HepG2 (cell line): ENCODE measurements around the gene SPATS2. TPM values are rescaled to one million over a fixed set of nuclear protein-coding genes. Genes with fewer than 3 reads are reported as not detected.

ENCODE experiments used
- CAMTA2 ChIP-seq: sonication (generic); formaldehyde crosslinking; IDR thresholded peaks from 2 replicates; pipeline ENCODE4 v1.4.0; 2020; ENCODE audit warnings: mild to moderate bottlenecking, missing genetic modification reagents, borderline replicate concordance
- DPF2 ChIP-seq: sonication (generic); formaldehyde crosslinking; IDR thresholded peaks from 2 replicates; pipeline ENCODE4 v1.4.0; 2020; ENCODE audit warnings: mild to moderate bottlenecking, low read depth, missing genetic modification reagents, borderline replicate concordance
- GATAD2A ChIP-seq: IDR thresholded peaks from 2 replicates; pipeline ENCODE4 v1.6.1; 2016
- HNF1A ChIP-seq, 2 experiments: sonication (generic) in 1 of 2; formaldehyde crosslinking in 1 of 2; IDR thresholded peaks; 2 replicates each; pipeline versions ENCODE4 v1.4.0 to v1.6.1; 2016 to 2020; ENCODE audit warnings: borderline replicate concordance in 1 of 2, low read depth in 1 of 2, mild to moderate bottlenecking in 1 of 2, missing genetic modification reagents in 1 of 2
- HNF4G ChIP-seq, 2 experiments: sonication (generic) in 1 of 2; formaldehyde crosslinking in 1 of 2; IDR thresholded peaks; 2 replicates each; pipeline versions ENCODE4 v1.4.0 to v1.6.1; 2011 to 2020; ENCODE audit warnings: borderline replicate concordance in 2 of 2, low read depth in 2 of 2, mild to moderate bottlenecking in 2 of 2, low read length in 1 of 2, missing genetic modification reagents in 1 of 2, moderate library complexity in 1 of 2
- KDM1A ChIP-seq: IDR thresholded peaks from 2 replicates; pipeline ENCODE4 v1.6.1; 2016; ENCODE audit warnings: missing compliant biosample characterization
- KDM5A ChIP-seq: fragments of 200-600 bp; sonication (generic); IDR thresholded peaks from 2 replicates; pipeline ENCODE4 v1.7.0; 2018; ENCODE audit warnings: antibody characterized with exemption, mild to moderate bottlenecking, low read length, borderline replicate concordance
- NCOR1 ChIP-seq: fragments of 200-600 bp; sonication (generic); IDR thresholded peaks from 2 replicates; pipeline ENCODE4 v1.7.0; 2017; ENCODE audit warnings: antibody characterized with exemption, low read length, borderline replicate concordance
- POLR2A ChIP-seq, 2 experiments: IDR thresholded peaks; 2 replicates each; pipeline ENCODE4 v1.6.1; 2011; ENCODE audit warnings: low read depth in 2 of 2, low read length in 2 of 2, mild to moderate bottlenecking in 1 of 2, moderate library complexity in 1 of 2; ENCODE audit not compliant: insufficient read depth in 1 of 2
- PRPF4 ChIP-seq: fragments of 200-400 bp; formaldehyde crosslinking; IDR thresholded peaks from 2 replicates; pipeline ENCODE4 v1.6.1; 2016; ENCODE audit warnings: low read length, low read depth; ENCODE audit not compliant: poor library complexity, severe bottlenecking
- ZBTB7B ChIP-seq: sonication (generic); formaldehyde crosslinking; IDR thresholded peaks from 2 replicates; pipeline ENCODE4 v1.4.0; 2020; ENCODE audit warnings: missing genetic modification reagents
- ZFP91 ChIP-seq: sonication (generic); formaldehyde crosslinking; IDR thresholded peaks from 2 replicates; pipeline ENCODE4 v1.9.0; 2022; ENCODE audit warnings: missing genetic modification reagents, mild to moderate bottlenecking, borderline replicate concordance
- ZFYVE20 ChIP-seq: sonication (generic); formaldehyde crosslinking; IDR thresholded peaks from 2 replicates; pipeline ENCODE4 v1.8.0; 2023; ENCODE audit warnings: low read depth, mild to moderate bottlenecking, moderate library complexity, missing genetic modification reagents, borderline replicate concordance
- ZIK1 ChIP-seq: sonication (generic); formaldehyde crosslinking; IDR thresholded peaks from 2 replicates; pipeline ENCODE4 v1.5.0; 2020; ENCODE audit warnings: mild to moderate bottlenecking, low read depth, missing genetic modification reagents, borderline replicate concordance
- ZMYM2 ChIP-seq: sonication (generic); formaldehyde crosslinking; IDR thresholded peaks from 2 replicates; pipeline ENCODE4 v1.8.0; 2022; ENCODE audit warnings: mild to moderate bottlenecking, missing genetic modification reagents
- ZNF337 ChIP-seq: sonication (generic); formaldehyde crosslinking; IDR thresholded peaks from 2 replicates; pipeline ENCODE4 v1.5.1; 2020; ENCODE audit warnings: missing genetic modification reagents, low read depth, mild to moderate bottlenecking, borderline replicate concordance
- ZNF446 ChIP-seq: sonication (generic); formaldehyde crosslinking; IDR thresholded peaks from 2 replicates; pipeline ENCODE4 v1.5.0; 2020; ENCODE audit warnings: mild to moderate bottlenecking, missing genetic modification reagents
- ZNF510 ChIP-seq: sonication (generic); formaldehyde crosslinking; IDR thresholded peaks from 2 replicates; pipeline ENCODE4 v1.4.0; 2020; ENCODE audit warnings: low read depth, mild to moderate bottlenecking, missing genetic modification reagents
- ZNF563 ChIP-seq: sonication (generic); formaldehyde crosslinking; IDR thresholded peaks from 2 replicates; pipeline ENCODE4 v1.8.0; 2022; ENCODE audit warnings: mild to moderate bottlenecking, moderate library complexity, missing genetic modification reagents
- ZNF564 ChIP-seq: sonication (generic); formaldehyde crosslinking; IDR thresholded peaks from 2 replicates; pipeline ENCODE4 v1.8.1; 2023; ENCODE audit warnings: mild to moderate bottlenecking, missing genetic modification reagents
- ZNF577 ChIP-seq: sonication (generic); formaldehyde crosslinking; IDR thresholded peaks from 2 replicates; pipeline ENCODE4 v1.4.0; 2020; ENCODE audit warnings: mild to moderate bottlenecking, low read depth, missing genetic modification reagents, borderline replicate concordance
- polyA plus RNA-seq, 8 experiments: library from polyadenylated mRNA; depleted of rRNA in 3 of 8; stranded (reverse) in 7 of 8; unstranded in 1 of 8; fragments of >200 nt; fragmentation: Illumina TruSeq in 4 of 8; extraction: Trizol in 4 of 8; gene quantifications; 2 replicates each; pipeline versions ENCODE4 v1.2.1 to v1.2.3, GENCODE V29; 2011 to 2016; ENCODE audit warnings: low read depth in 4 of 8, missing spikeins in 1 of 8, mixed read lengths in 1 of 8; ENCODE audit not compliant: insufficient read depth in 1 of 8
- total RNA-seq, 5 experiments: library from RNA; depleted of rRNA; stranded (reverse); fragments of >200 nt; fragmentation: Illumina TruSeq; extraction: Trizol; gene quantifications; 2 replicates each; pipeline ENCODE4 v1.2.3, GENCODE V29; 2016; ENCODE audit warnings: low read depth in 1 of 5

Gene SPATS2
- total and polyA plus RNA-seq, 2 of the 13 experiments (the other 11 are each of a cell fraction or from before 2014, with no cell fraction given), result 19.3 to 28.1 TPM

- TF ChIP-seq ZNF564 (peak; percentile 66; the same call in 1 of the 2 replicates), HNF4G (IDR thresholded peaks at IDR 0.05; ENCODE audit: borderline replicate concordance, low read depth, low read length) (no peak), HNF4G (CRISPR knock-in tag; IDR thresholded peaks at IDR 0.05; ENCODE audit: borderline replicate concordance, low read depth) (0 out of 2 replicates have a peak, but pooled peaks have one; percentile 13), ZIK1 (0 out of 2 replicates have a peak, but pooled peaks have one; percentile 16), ZBTB7B (CRISPR knock-in tag) (no peak), ZNF577 (CRISPR knock-in tag) (no peak), ZMYM2 (CRISPR knock-in tag) (no peak), ZNF446 (CRISPR knock-in tag) (peak; percentile 31; the same call in 1 of the 2 replicates), PRPF4 (peak; percentile 77), POLR2A (IDR thresholded peaks at IDR 0.05; ENCODE audit: insufficient read depth in 1 of 2, low read depth in 2 of 2, low read length in 2 of 2) (peak in 1 of 2 experiments; percentile 59; a peak in 2 of 4 replicates), ZNF337 (no peak), GATAD2A (0 out of 2 replicates have a peak, but pooled peaks have one; percentile 21), ZNF510 (CRISPR knock-in tag) (no peak), ZFYVE20 (CRISPR knock-in tag) (no peak), ZNF563 (CRISPR knock-in tag) (peak; percentile 70; the same call in 1 of the 2 replicates), KDM5A (0 out of 2 replicates have a peak, but pooled peaks have one; percentile 50), NCOR1 (no peak), DPF2 (CRISPR knock-in tag) (no peak), CAMTA2 (CRISPR knock-in tag) (no peak), KDM1A (CRISPR knock-in tag) (no peak), HNF1A (IDR thresholded peaks at IDR 0.05; ENCODE audit: low read depth) (0 out of 2 replicates have a peak, but pooled peaks have one; percentile 11), HNF1A (CRISPR knock-in tag; IDR thresholded peaks at IDR 0.05; ENCODE audit: borderline replicate concordance) (no peak), ZFP91 (CRISPR knock-in tag) (no peak)
Observed at GRCh38 chr12:49367381-49368239, at the start of gene SPATS2 (continued).
